ENCODE results near the gene NUBP2.

Gene NUBP2

DNA sequence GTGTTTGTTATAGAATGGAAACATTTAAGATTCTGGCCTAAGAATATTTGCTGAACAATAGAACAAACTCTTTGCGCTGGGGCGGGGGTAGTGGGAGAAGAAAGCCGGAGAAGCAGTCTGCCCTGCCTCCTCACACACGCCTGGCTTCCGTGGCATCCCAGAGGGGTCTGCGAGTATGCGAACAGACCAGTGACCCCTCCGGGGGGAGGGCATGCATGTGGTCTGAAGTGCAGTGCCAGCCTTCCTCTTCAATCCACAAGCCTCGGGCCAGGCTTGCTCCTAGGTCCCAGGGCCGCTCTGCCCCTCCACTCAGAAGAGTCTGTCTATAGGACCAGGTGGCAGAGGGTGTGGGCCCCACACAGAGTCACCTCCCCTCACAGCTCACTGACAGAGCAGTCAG, 24.9 kb downstream of the NUBP2 start:
- TF ChIP-seq, protein P1, sequence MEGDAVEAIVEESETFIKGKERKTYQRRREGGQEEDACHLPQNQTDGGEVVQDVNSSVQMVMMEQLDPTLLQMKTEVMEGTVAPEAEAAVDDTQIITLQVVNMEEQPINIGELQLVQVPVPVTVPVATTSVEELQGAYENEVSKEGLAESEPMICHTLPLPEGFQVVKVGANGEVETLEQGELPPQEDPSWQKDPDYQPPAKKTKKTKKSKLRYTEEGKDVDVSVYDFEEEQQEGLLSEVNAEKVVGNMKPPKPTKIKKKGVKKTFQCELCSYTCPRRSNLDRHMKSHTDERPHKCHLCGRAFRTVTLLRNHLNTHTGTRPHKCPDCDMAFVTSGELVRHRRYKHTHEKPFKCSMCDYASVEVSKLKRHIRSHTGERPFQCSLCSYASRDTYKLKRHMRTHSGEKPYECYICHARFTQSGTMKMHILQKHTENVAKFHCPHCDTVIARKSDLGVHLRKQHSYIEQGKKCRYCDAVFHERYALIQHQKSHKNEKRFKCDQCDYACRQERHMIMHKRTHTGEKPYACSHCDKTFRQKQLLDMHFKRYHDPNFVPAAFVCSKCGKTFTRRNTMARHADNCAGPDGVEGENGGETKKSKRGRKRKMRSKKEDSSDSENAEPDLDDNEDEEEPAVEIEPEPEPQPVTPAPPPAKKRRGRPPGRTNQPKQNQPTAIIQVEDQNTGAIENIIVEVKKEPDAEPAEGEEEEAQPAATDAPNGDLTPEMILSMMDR (IDR thresholded peaks at IDR 0.05; ENCODE audit: low read depth, low read length) = no peak
- H3K27me3 ChIP-seq = no peaks in the 10 kb centered on the region
- no peak overlapping the region for H3K4me3 ChIP-seq (ENCODE audit: low read depth, low read length)
- H3K9me3 ChIP-seq = no peaks in the 10 kb centered on the region
- H3K4me1 ChIP-seq = no peaks in the 10 kb centered on the region
- peaks cover 11% of the 10 kb centered on the region; the same call in 1 of the 2 replicates for H3K36me3 ChIP-seq
- DNase-seq = no peak

- H3K4me1 ChIP-seq = no peaks in the 10 kb centered on the region
- H3K36me3 ChIP-seq = peaks cover 11% of the 10 kb centered on the region; the same call in 1 of the 2 replicates
- H3K27me3 ChIP-seq = no peaks in the 10 kb centered on the region
- DNase-seq = no peak
- TF ChIP-seq, protein P1 (IDR thresholded peaks at IDR 0.05; ENCODE audit: low read depth, low read length) = no peak
- H3K4me3 ChIP-seq (ENCODE audit: low read depth, low read length) = no peak overlapping the region
- no peaks in the 10 kb centered on the region for H3K9me3 ChIP-seq
Observed at GRCh38 chr16:1808691-1809090, 25.9 kb downstream of the NUBP2 start.

- Histone ChIP-seq H3K4me1 (no peaks in the 10 kb centered on the region), H3K36me3 (peaks cover 11% of the 10 kb centered on the region; the same call in 1 of the 2 replicates), H3K27me3 (no peaks in the 10 kb centered on the region), H3K9me3 (no peaks in the 10 kb centered on the region), H3K4me3 (ENCODE audit: low read depth, low read length) (no peak overlapping the region)
- no peak for DNase-seq
- TF ChIP-seq, protein P1 (IDR thresholded peaks at IDR 0.05; ENCODE audit: low read depth, low read length) = no peak
Observed at GRCh38 chr16:1809281-1809801, 26.6 kb downstream of the NUBP2 start.

DNA sequence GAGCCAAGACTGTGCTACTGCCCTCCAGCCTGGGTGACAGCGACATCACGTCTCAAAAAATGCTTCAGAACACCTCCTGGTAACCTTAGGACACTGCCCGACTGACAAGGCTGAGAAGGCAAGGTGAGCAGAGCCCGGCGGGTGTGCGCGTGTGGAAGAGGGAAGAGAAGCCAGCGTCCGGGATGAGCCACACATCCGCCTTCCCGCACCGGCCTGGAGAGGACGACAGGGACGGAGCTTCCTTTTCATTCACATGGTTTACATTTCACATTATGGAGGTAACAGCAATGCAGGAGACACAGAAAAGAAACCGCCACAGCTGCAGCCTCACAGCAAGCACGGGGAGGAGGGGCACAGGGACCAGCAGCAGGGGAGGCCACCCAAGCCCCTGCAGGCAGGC, 27.3 kb downstream of the NUBP2 start:
- no peak for DNase-seq
- TF ChIP-seq, protein P1 (IDR thresholded peaks at IDR 0.05; ENCODE audit: low read depth, low read length) = no peak
- Histone ChIP-seq H3K27me3 (no peaks in the 10 kb centered on the region), H3K4me3 (ENCODE audit: low read depth, low read length) (no peak overlapping the region), H3K4me1 (no peaks in the 10 kb centered on the region), H3K9me3 (no peaks in the 10 kb centered on the region), H3K36me3 (peaks cover 11% of the 10 kb centered on the region; the same call in 1 of the 2 replicates)

DNA sequence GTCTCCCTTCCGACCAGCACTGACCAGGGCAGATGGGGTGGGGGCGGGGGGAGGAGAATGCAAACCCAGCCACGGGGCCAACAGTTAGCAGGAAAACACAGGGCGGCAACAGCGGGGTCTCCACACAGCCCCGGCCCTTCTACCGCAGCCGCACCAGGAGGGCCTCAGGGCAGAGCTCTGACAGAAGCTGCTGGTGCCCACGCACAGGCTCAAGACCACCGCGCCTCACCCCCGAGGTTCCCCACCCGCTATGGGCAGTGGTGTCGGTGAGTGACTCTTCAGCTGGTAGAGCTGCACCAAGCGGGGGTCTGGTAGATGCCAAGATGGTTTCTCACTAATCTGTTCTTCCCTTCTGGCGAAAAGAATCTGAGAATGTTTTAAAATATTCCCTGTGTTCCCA, 27.8 kb downstream of the NUBP2 start:
- Histone ChIP-seq H3K9me3 (no peaks in the 10 kb centered on the region), H3K4me1 (no peaks in the 10 kb centered on the region), H3K36me3 (peaks cover 15% of the 10 kb centered on the region; the same call in 1 of the 2 replicates), H3K27me3 (no peaks in the 10 kb centered on the region), H3K4me3 (ENCODE audit: low read depth, low read length) (no peak overlapping the region)
- no peak for DNase-seq
- TF ChIP-seq, protein P1 (IDR thresholded peaks at IDR 0.05; ENCODE audit: low read depth, low read length) = no peak

GRCh38 chr16:1812732-1813163, 30.0 kb downstream of the NUBP2 start:
- no peak overlapping the region for H3K4me3 ChIP-seq (ENCODE audit: low read depth, low read length)
- peak; percentile 79 for DNase-seq
- peaks cover 18% of the 10 kb centered on the region for H3K36me3 ChIP-seq

More at GRCh38 chr16:1812732-1813163, 30.0 kb downstream of the NUBP2 start:
- Histone ChIP-seq H3K27me3 (no peaks in the 10 kb centered on the region), H3K9me3 (no peaks in the 10 kb centered on the region), H3K4me1 (no peaks in the 10 kb centered on the region)
- TF ChIP-seq, protein P1 (IDR thresholded peaks at IDR 0.05; ENCODE audit: low read depth, low read length) = peak; percentile 74

Data from BE2C (cell line).